ENCODE measurements around the gene MFSD12.

The MFSD12 gene

DNA sequence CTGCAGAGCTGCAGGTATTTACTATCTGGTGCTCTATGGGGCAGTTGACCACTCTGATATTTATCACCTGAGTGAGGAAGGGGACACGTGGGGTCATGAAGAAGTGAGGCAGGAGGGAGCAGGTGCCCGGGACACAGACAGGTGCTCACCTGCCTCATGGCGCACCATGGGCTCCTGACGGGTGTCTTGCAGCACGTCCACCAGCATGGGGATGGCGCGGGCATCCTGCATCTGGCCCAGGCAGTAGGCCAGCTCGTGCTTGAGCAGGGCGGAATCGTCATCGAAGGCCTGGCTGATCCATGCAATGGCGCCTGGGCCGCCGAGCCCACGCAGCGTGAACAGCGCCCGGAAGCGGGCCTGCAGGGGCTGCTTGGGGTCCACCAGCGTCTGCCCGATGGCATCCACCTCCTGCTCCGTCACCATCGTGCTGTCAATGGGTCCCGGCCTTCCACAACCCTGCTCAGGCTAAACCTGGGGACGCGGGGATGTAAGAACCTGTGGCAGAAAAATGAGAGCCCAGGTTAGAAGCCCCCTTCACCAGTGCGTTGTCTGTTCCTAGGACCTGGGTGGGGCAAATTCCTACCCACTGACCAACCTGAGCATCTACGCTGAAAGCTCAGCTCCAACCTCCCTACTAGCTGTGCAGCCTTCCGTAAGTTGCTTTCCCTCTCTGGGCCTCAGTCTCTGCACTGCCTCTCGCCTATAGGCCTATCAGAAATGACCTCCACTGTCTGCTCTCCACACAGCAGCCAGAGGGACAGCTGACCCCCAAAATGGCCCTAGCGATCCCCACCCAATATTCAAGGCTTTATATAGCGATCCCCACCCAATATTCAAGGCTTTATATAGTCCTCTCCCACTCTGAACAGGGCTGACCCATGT lies 60.8 kb downstream of the MFSD12 start:
- no peak overlapping the region for H3K4me3 ChIP-seq (ENCODE audit: low read depth, low read length)
- DNase-seq (ENCODE audit: low read depth): no peak

GRCh38 chr19:3494559-3494958 lies 62.8 kb downstream of the MFSD12 start:
- no peak overlapping the region for H3K4me3 ChIP-seq (ENCODE audit: low read depth, low read length)
- TF ChIP-seq, protein P1, sequence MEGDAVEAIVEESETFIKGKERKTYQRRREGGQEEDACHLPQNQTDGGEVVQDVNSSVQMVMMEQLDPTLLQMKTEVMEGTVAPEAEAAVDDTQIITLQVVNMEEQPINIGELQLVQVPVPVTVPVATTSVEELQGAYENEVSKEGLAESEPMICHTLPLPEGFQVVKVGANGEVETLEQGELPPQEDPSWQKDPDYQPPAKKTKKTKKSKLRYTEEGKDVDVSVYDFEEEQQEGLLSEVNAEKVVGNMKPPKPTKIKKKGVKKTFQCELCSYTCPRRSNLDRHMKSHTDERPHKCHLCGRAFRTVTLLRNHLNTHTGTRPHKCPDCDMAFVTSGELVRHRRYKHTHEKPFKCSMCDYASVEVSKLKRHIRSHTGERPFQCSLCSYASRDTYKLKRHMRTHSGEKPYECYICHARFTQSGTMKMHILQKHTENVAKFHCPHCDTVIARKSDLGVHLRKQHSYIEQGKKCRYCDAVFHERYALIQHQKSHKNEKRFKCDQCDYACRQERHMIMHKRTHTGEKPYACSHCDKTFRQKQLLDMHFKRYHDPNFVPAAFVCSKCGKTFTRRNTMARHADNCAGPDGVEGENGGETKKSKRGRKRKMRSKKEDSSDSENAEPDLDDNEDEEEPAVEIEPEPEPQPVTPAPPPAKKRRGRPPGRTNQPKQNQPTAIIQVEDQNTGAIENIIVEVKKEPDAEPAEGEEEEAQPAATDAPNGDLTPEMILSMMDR (conservative IDR thresholded peaks at IDR 0.05; ENCODE audit: low read depth, low read length): no peak
- no peak for DNase-seq (ENCODE audit: low read depth)

More for the DNA sequence above, 60.8 kb downstream of the MFSD12 start:
- TF ChIP-seq, protein P1 (conservative IDR thresholded peaks at IDR 0.05; ENCODE audit: low read depth, low read length): no peak
